DMS153 treated with DMSO at 0.1 percent for 48 hours (cell line): ENCODE data around the gene RBM12.
"Not testable (repeated sequence)": the region's sequence is repeated elsewhere in the genome, so short reads cannot be mapped to it uniquely, and the experiment has no call there.

Experiments
- DNase-seq: peaks from one replicate; lab custom pipeline; 2025; ENCODE audit not compliant: unreplicated experiment; lab: John Stamatoyannopoulos, UW

Gene RBM12

GRCh38 chr20:35664466-35665206 lies at the start of gene RBM12, which contains the start of gene CPNE1:
Gene RBM12, minus strand, starts transcription at chr20:35664900. Its CDS starts 9,578 bp downstream, at chr20:35655322.
Gene CPNE1, minus strand, starts transcription at chr20:35664900. Its CDS starts 31,977 bp downstream, at chr20:35632923.
- DNase-seq = peak; percentile 83

GRCh38 chr20:35714127-35714526 lies 49.4 kb upstream of the RBM12 start:
- no peak for DNase-seq

- DNase-seq = not testable (repeated sequence)
Observed at GRCh38 chr20:35713120-35713519, 48.4 kb upstream of the RBM12 start.

- no peak for DNase-seq
Observed at GRCh38 chr20:35711588-35712209, 47.0 kb upstream of the RBM12 start.

- DNase-seq = no peak
Observed at GRCh38 chr20:35710884-35711587, 46.3 kb upstream of the RBM12 start.

GRCh38 chr20:35710039-35710438 lies 45.3 kb upstream of the RBM12 start:
- no peak for DNase-seq

- no peak for DNase-seq
Observed at GRCh38 chr20:35709259-35709658, 44.6 kb upstream of the RBM12 start.

GRCh38 chr20:35708502-35708901 lies 43.8 kb upstream of the RBM12 start:
- DNase-seq = no peak

- not testable (repeated sequence) for DNase-seq
Observed at GRCh38 chr20:35706591-35707529, 42.2 kb upstream of the RBM12 start.

GRCh38 chr20:35705894-35706293 lies 41.2 kb upstream of the RBM12 start:
- DNase-seq = not testable (repeated sequence)

GRCh38 chr20:35704514-35705261 lies 40.0 kb upstream of the RBM12 start:
- DNase-seq = no peak

- DNase-seq = no peak
Observed at GRCh38 chr20:35702824-35703695, 38.4 kb upstream of the RBM12 start.

GRCh38 chr20:35702051-35702823 lies 37.5 kb upstream of the RBM12 start:
- DNase-seq = no peak

GRCh38 chr20:35700625-35701148 lies 36.0 kb upstream of the RBM12 start:
- DNase-seq = no peak

GRCh38 chr20:35699957-35700624 lies 35.4 kb upstream of the RBM12 start:
- no peak for DNase-seq

GRCh38 chr20:35699127-35699956 lies 34.6 kb upstream of the RBM12 start, which contains the start of the genes NFS1 and ROMO1:
Gene NFS1, minus strand, starts transcription at chr20:35699352. Its CDS starts 64 bp downstream, at chr20:35699288.
Gene ROMO1, plus strand, starts transcription at chr20:35699405. Its CDS starts 228 bp downstream, at chr20:35699633.
- DNase-seq = peak; percentile 43
